Neural cell (in vitro differentiated cells): ENCODE results near the gene NF1.

Experiments
- CTCF ChIP-seq: fragments of 450-650 bp; IDR thresholded peaks from 2 replicates; pipeline ENCODE4 v1.5.1; 2014; ENCODE audit warnings: antibody characterized with exemption, mild to moderate bottlenecking, moderate library complexity; ENCODE audit not compliant: poor library complexity, severe bottlenecking
- EZH2 ChIP-seq: fragments of 200-600, 300-800 bp; shearing (Covaris generic), sonication (generic); IDR thresholded peaks from 2 replicates; pipeline ENCODE4 v1.6.1; 2014; ENCODE audit warnings: antibody characterized with exemption, low read length, borderline replicate concordance, mild to moderate bottlenecking; ENCODE audit not compliant: insufficient read depth, poor library complexity, severe bottlenecking
- POLR2AphosphoS5 ChIP-seq: IDR thresholded peaks from 2 replicates; pipeline ENCODE4 v1.6.1; 2012
- RAD21 ChIP-seq: fragments of 450-650 bp; conservative IDR thresholded peaks from 2 replicates; pipeline ENCODE4 v1.6.1; 2014; ENCODE audit warnings: antibody characterized with exemption, mild to moderate bottlenecking, moderate library complexity
- REST ChIP-seq: IDR thresholded peaks from 2 replicates; pipeline ENCODE4 v1.6.1; 2012; ENCODE audit warnings: borderline replicate concordance
- SMC3 ChIP-seq: fragments of 450-650 bp; conservative IDR thresholded peaks from 2 replicates; pipeline ENCODE4 v1.6.1; 2014; ENCODE audit warnings: antibody characterized with exemption, mild to moderate bottlenecking, moderate library complexity; ENCODE audit not compliant: poor library complexity
- TAF1 ChIP-seq: IDR thresholded peaks from 2 replicates; pipeline ENCODE4 v1.6.1; 2012; ENCODE audit warnings: low read depth

- TF ChIP-seq CTCF (no peak), SMC3 (no peak), EZH2 (no peak), REST (no peak), TAF1 (no peak), POLR2AphosphoS5 (no peak), RAD21 (no peak)
Measured at GRCh38 chr17:31374503-31374902, 279.7 kb downstream of the NF1 start.
